Tongue (tissue), 2 donors: ENCODE data around the gene NAPB. TPM values are rescaled to one million over a fixed set of nuclear protein-coding genes. Genes with fewer than 3 reads are reported as not detected.

Experiments
- DNase-seq: peaks from one replicate; pipeline ENCODE4 v3.0.0-alpha.2; 2015
- total RNA-seq: library from RNA; depleted of rRNA; stranded (reverse); fragments of >200 nt; gene quantifications from one replicate; pipeline ENCODE4 v1.2.3, GENCODE V29; 2014

The NAPB gene
- total RNA-seq, 1 donor from 2014 or later, result 23.7 TPM

DNA sequence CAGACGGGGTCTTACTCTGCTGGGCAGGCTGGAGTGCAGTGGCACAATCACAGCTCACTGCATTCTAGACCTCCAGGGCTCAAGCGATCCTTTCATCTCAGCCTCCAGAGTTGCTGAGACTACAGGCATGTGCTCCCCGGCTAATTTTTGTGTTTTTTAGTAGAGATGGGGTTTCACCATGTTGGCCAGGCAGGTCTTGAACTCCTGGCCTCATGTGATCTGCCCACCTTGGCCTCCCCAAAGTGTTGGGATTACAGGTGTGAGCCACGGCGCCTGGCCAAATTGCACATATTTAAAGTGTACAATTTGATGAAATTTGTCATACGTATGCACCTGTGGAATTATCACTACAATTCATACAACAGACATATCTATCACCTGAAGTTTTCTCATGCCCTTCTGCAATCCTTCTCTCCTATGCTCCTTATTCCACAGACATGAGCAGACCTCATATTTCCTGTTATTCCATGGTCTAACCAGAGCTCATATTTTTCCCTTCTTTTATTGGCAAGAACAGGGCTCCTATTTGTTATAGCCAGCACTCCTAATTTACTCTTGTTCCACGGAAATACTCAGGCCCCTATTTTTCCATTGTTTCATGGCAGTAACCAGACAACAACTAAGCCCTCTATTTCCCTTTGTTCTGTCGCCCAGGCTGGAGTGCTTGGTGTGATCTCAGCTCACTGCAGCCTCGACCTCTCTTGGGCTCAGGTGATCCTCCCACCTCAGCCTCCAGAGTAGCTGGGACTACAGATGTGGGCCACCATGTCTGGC, 16.0 kb upstream of the NAPB start:
- DNase-seq, result peak; percentile 10

GRCh38 chr20:23436681-23437080, 15.4 kb upstream of the NAPB start:
- no peak for DNase-seq

DNA sequence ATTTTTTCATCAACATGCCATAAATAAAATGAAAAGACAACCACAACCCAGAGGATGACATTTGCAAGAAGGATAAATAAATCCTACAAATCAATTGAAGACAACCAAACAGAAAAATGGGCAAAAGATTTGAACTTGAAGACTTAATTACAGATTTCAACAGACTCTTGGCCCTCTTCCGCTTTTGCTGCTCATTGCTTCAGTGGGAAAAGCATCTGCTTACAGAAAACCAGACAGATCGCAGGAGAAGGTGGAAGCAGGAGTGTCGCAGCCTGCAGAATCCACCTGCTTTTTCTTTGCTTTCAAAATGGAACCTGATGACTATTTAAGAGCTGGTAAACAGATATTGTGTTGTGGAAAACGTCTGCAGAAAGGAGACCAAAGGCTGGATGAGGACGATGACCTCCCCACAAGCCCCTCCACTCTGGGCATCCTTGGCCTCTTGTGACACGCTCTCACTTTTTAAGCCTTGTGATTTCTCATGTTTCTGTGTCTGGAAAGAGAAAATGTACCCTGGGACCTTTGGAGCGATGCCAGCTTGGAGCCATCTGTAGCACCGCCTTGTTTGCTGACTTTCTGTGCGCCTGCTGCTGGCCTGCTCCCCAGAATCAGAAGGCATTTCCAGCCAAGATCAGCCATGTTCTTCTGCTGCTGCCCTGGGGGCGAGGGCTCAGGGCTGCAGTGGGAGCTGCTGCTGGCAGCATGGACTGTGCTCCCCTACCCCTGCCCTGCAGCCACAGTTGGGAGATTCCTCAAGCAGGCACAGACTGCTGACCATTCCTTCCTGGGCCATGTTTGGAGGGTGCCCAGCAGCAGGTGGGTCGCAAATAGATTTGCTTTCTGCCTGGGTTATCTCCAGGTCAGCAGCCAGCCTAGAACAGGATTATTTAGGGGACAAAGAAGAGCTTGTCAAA, 14.6 kb upstream of the NAPB start:
- peak; percentile 74 for DNase-seq

DNA sequence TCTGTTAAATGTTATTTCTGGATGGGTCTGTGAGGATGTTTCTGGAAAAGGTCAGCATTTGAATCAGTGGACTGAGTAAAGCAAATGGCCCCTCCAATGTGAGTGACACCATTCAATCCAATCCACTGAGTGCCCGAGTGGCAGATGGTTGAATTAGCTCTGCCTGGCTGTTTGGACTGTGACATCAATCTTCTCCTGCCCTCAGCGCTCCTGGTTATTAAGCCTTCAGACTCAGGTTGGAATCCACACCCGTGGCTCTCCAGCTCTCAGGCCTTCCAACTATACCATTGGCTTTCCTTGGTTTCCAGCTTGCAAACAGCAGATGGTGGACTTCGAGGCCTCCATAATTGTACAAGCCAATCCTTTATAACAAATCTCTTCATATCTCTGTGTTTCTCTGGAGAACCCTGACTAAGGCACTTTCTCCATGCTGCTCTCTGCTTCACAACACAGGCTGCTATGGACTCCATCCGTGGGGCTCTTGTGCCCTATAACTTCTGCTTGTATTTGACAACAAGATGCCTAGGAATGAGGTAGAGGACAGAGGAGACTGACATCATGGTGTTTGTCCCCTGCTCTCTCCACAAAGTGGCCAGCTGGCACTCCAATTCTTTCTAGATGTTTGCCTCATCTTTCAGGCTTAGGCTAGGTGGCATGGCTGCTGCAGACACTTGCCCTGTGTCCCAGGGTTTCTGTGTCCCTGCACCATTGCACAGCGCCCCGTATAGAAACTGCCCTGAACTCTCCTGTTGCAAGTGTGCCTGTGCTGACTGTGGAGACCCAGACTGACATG, 13.4 kb upstream of the NAPB start:
- no peak for DNase-seq

- DNase-seq, result no peak
These were observed 12.3 kb upstream of the NAPB start for GRCh38 chr20:23433628-23434027.

DNA sequence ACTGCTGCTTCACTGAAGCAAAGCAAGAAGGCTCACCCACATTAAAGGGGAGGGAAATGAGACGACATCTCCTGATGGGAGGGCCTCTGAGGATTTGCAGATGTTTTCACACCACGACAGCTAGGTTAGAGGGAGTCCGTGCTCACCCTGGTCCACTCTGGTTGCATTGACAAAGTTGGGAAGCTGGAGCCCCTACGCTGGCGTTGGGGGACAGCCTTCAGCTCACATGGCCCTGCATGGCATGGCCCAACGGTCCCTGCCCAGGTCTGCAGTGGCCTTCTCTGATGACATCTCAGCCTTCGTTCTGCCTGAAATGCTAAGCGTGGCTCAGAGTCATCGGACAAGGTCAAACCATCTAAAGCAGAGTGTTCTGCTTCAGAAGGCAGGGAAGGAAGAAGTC, 3.8 kb upstream of the NAPB start:
- DNase-seq, result no peak

GRCh38 chr20:23419995-23420901, 1.0 kb downstream of the NAPB start:
- peak; percentile 52 for DNase-seq

- DNase-seq, result no peak
These were observed 1.7 kb downstream of the NAPB start for GRCh38 chr20:23419657-23419994.

GRCh38 chr20:23417861-23418260, 3.4 kb downstream of the NAPB start:
- DNase-seq, result no peak

- DNase-seq, result no peak
These were observed 5.2 kb downstream of the NAPB start for GRCh38 chr20:23415959-23416583.

GRCh38 chr20:23415555-23415954, 5.7 kb downstream of the NAPB start:
- DNase-seq, result no peak

GRCh38 chr20:23414526-23415188, 6.6 kb downstream of the NAPB start:
- no peak for DNase-seq

- DNase-seq, result no peak
These were observed 7.3 kb downstream of the NAPB start for GRCh38 chr20:23413862-23414422.

DNA sequence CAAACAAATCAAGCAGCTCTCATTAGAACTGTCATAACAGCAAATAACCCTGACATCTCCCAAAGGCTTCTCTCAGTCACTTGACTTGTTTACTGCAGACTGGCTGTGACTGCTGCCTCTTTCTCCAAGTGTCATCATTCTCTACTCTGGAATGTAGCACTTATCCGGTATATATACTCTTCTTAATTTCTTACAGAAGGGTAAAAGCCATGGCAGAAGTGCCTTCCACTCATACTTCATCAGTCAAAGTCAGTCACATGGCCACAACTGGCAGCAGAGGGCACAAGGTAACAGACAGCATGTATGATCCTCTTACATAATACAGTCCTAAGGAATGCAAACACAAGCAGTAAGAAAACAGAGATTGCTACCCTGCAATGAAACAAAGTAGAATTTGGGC, 9.3 kb downstream of the NAPB start:
- DNase-seq, result no peak

GRCh38 chr20:23410916-23411695, 10.2 kb downstream of the NAPB start:
- DNase-seq, result peak; percentile 24

DNA sequence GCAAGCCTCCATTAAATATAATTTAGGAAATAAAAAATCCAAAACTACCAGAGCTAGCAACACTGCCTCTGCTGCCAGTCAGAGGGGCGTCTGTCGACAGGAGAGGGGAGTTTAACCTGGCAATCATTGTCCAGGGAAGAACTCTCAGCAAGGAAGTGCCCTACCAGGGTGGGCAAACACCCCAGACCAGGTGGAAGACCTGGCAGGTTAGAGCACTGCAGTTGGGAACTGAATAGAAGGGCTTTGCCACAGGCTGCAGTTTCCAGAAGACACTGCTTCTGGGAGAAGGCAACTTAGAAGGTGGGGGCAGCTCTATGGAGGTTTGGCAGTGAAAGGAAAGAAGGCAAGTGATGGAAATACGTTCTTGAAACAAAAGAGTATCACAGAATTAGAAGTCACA, 11.5 kb downstream of the NAPB start:
- DNase-seq, result no peak

GRCh38 chr20:23408957-23409356, 12.3 kb downstream of the NAPB start:
- no peak for DNase-seq

GRCh38 chr20:23407781-23408464, 13.4 kb downstream of the NAPB start:
- DNase-seq, result no peak

- no peak for DNase-seq
These were observed 14.4 kb downstream of the NAPB start for GRCh38 chr20:23406880-23407279.
